Measurements from ENCODE around the gene ACKR2. TPM values are rescaled to one million over a fixed set of nuclear protein-coding genes. Genes with fewer than 3 reads are reported as not detected.
A peak's percentile ranks its signal among the peaks of the same experiment; 100 is the strongest.

ACKR2 gene
- total and polyA plus RNA-seq, 2 experiments from 2014 or later = 0.15 to 2.8 TPM

DNA sequence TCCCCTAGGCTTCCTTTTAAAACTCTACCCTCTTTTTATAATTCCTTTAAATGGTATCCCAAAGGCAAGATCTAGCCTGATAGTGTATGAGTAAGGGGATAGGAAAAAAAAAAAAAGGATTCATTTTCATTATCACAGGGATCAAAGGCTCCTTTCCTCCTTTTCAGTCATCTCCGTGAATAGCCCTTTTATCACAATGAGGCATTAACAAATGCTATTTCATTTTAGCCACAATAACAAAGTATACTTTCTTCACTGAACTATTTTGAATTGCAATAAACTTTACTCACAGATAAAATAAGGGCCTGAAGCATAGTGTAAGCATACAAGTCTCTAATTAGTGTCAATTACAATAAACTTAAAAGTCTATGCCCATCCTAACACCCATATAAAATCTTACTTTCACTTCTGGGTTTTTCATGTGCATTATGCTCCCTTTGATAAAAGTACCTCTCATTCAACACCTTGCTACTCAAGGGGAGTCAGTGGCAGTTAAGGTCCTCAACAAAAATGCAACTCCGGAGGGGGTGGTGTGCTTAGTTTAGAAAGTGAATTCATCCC, 13.5 kb upstream of the ACKR2 start:
- DNase-seq (ENCODE audit: low read depth in 1 of 2, low spot score in 1 of 2) = no peak
- H3K36me3 ChIP-seq = peaks cover 24% of the 10 kb centered on the region
- no peak overlapping the region for H3K4me3 ChIP-seq
- no peaks in the 10 kb centered on the region for H3K27me3 ChIP-seq
- no peak overlapping the region for H3K27ac ChIP-seq
- H3K9me3 ChIP-seq (ENCODE audit: low read depth) = no peaks in the 10 kb centered on the region
- TF ChIP-seq, protein P1, sequence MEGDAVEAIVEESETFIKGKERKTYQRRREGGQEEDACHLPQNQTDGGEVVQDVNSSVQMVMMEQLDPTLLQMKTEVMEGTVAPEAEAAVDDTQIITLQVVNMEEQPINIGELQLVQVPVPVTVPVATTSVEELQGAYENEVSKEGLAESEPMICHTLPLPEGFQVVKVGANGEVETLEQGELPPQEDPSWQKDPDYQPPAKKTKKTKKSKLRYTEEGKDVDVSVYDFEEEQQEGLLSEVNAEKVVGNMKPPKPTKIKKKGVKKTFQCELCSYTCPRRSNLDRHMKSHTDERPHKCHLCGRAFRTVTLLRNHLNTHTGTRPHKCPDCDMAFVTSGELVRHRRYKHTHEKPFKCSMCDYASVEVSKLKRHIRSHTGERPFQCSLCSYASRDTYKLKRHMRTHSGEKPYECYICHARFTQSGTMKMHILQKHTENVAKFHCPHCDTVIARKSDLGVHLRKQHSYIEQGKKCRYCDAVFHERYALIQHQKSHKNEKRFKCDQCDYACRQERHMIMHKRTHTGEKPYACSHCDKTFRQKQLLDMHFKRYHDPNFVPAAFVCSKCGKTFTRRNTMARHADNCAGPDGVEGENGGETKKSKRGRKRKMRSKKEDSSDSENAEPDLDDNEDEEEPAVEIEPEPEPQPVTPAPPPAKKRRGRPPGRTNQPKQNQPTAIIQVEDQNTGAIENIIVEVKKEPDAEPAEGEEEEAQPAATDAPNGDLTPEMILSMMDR (IDR thresholded peaks at IDR 0.05; ENCODE audit: low read depth, low read length) = no peak
- H3K4me1 ChIP-seq (ENCODE audit: low read depth) = peaks cover 7% of the 10 kb centered on the region

DNA sequence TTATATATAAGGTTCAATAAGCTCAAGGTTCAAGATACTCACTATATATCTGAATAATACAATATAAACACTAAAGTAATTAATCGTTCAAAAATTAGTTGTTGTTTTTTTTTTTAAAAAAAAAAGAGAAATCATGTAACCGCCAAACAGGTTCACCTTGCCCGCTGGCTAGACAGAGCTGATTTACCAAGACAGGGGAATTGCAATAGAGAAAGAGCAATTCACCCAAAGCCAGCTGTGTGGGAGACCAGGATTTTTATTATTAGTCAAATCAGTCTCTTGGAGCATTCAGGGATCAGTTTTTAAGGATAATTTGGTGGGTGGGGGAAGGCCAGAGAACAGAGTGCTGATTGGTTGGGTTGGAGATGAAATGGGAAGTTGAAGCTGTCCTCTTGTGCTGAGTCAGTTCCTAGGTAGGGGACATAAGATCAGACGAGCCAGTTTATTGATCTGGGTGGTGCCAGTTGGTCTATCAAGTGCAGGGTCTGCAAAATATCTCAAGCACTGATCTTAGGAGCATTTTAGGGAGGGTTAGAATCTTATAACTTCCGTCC, 12.8 kb upstream of the ACKR2 start:
- Histone ChIP-seq H3K4me1 (ENCODE audit: low read depth) (peaks cover 14% of the 10 kb centered on the region), H3K27ac (no peak overlapping the region), H3K4me3 (no peak overlapping the region), H3K27me3 (no peaks in the 10 kb centered on the region), H3K36me3 (peaks cover 23% of the 10 kb centered on the region), H3K9me3 (ENCODE audit: low read depth) (no peaks in the 10 kb centered on the region)
- TF ChIP-seq, protein P1 (IDR thresholded peaks at IDR 0.05; ENCODE audit: low read depth, low read length) = no peak
- no peak for DNase-seq (ENCODE audit: low read depth in 1 of 2, low spot score in 1 of 2)

DNA sequence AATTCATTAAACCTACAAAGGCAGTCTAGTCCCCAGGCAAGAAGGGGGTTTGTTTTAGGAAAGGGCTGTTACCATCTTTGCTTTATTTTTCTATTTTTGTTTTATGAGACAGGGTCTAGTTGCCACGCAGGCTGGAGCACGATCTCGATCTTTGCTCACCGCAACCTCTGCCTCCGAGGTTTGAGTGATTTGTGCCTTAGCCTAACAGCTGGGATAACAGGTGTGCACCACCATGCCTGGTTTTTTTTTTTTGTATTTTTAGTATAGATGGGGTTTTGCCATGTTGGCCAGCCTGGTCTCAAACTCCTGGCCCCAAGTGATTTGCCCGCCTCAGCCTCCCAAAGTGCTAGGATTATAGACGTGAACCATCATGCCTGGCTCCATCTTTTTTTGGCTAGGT, 9.9 kb upstream of the ACKR2 start:
- H3K4me3 ChIP-seq = no peak overlapping the region

DNA sequence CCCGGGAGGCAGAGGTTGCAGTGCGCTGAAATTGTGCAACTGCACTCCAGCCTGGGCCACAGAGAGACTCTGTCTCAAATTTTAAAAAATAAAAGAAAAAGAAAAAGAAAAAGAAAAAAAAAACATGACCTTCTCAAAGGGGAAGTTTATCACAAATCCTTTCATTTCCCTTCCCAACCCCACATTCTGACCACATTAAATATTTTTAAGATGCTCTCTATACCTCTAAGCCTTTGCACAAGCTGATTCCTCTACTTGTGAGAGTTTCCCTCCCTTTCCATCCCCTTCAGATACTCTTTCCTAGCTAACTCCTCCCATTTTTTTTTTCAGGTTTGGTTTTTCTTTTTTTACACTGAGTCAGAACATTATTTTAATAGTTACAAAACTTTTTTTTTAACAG, 9.0 kb upstream of the ACKR2 start:
- TF ChIP-seq, protein P1 (IDR thresholded peaks at IDR 0.05; ENCODE audit: low read depth, low read length) = no peak
- Histone ChIP-seq H3K27me3 (no peaks in the 10 kb centered on the region), H3K9me3 (ENCODE audit: low read depth) (no peaks in the 10 kb centered on the region), H3K36me3 (no peaks in the 10 kb centered on the region), H3K4me1 (ENCODE audit: low read depth) (peaks cover 31% of the 10 kb centered on the region), H3K4me3 (no peak overlapping the region), H3K27ac (no peak overlapping the region)
- DNase-seq (ENCODE audit: low read depth in 1 of 2, low spot score in 1 of 2) = no peak

More for the DNA sequence above, 9.9 kb upstream of the ACKR2 start:
- no peaks in the 10 kb centered on the region for H3K27me3 ChIP-seq
- TF ChIP-seq, protein P1 (IDR thresholded peaks at IDR 0.05; ENCODE audit: low read depth, low read length) = no peak
- H3K27ac ChIP-seq = no peak overlapping the region
- peaks cover 4% of the 10 kb centered on the region for H3K36me3 ChIP-seq
- DNase-seq (ENCODE audit: low read depth in 1 of 2, low spot score in 1 of 2) = no peak
- H3K9me3 ChIP-seq (ENCODE audit: low read depth) = no peaks in the 10 kb centered on the region
- H3K4me1 ChIP-seq (ENCODE audit: low read depth) = peaks cover 30% of the 10 kb centered on the region

DNA sequence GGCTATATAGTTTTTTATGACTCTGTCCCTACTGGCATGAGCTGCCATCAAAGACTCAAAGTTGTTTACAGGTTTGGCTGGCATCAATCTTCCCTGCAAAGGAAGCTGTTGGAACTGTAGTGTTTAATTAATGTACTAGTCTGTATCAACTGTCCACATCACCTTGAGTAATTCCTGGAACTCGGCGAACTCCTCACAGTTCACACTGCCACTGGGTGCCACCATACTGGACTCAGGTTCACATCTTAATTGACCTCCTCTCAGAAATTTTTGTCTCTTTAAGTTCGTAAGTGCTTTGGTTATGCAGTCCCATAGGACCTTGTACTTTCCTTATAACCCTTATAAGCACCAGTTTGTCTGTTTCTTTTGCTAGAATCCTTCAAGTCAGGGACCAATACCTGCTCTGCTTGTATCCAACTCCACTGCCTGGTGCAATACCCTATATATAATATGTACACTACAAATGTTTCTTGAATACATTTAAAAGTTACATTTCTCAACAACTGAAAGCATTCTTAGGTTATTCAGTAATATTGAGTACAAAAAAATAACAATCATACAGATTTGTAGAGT, 8.1 kb upstream of the ACKR2 start:
- DNase-seq (ENCODE audit: low read depth in 1 of 2, low spot score in 1 of 2) = no peak
- Histone ChIP-seq H3K36me3 (no peaks in the 10 kb centered on the region), H3K27ac (peak overlapping the region; percentile 90), H3K9me3 (ENCODE audit: low read depth) (no peaks in the 10 kb centered on the region), H3K4me3 (no peak overlapping the region), H3K27me3 (no peaks in the 10 kb centered on the region), H3K4me1 (ENCODE audit: low read depth) (peaks cover 35% of the 10 kb centered on the region)
- TF ChIP-seq, protein P1 (IDR thresholded peaks at IDR 0.05; ENCODE audit: low read depth, low read length) = no peak

All from cardiac muscle cell (in vitro differentiated cells and primary cell).